HG03135 (cell line): Measurements from ENCODE around the gene OSBPL1A.
A peak's percentile ranks its signal among the peaks of the same experiment; 100 is the strongest.

Experiments used
- ATAC-seq: cut with Tn5 transposase; IDR thresholded peaks from one replicate; pipeline ENCODE4 v1.9.1; 2021; ENCODE audit warnings: mild to moderate bottlenecking, moderate library complexity; ENCODE audit not compliant: unreplicated experiment

Gene OSBPL1A

GRCh38 chr18:24270358-24270936 is 127.2 kb downstream of the OSBPL1A start:
- no peak for ATAC-seq

GRCh38 chr18:24268784-24269550 is 128.7 kb downstream of the OSBPL1A start:
- ATAC-seq: no peak

DNA sequence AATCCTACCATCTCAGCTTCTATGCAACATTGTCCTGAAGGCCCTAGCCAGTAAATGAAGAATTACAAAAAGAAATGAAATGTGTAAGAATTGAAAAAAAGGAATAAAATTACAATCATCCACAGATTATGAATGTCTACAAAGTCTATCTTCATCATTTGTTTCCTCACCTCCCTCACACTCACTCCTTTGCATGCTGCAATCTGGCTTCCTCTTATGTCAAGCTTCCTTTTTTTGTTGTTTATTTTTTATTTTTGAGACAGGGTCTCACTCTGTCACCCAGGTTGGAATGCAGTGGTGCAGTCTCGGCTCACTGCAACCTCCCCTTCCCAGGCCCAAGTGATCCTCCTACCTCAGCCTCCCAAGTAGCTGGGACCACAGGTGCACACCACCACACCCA is 129.7 kb downstream of the OSBPL1A start:
- ATAC-seq: no peak

DNA sequence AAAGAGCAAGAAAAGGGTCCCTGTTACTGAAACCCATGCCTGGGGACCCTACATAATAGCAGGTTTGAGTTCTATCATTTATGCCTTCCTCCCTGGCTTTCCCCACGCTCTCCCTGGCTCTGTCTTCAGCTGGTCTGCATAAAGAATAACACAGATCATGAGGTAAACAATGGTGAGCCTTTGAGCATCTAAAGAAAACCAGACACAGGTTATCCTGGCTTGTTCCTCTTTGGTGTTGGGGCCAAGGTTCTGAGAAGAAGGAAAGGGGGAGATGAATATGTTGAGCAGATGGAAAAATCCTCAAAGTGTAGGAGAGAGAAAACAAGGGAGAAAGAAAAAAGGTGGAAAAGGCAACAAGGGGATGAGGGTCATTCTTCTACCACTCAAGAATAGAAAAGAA is 131.5 kb downstream of the OSBPL1A start:
- ATAC-seq: no peak

- ATAC-seq: no peak
Observed at GRCh38 chr18:24265502-24266064, 132.0 kb downstream of the OSBPL1A start.

DNA sequence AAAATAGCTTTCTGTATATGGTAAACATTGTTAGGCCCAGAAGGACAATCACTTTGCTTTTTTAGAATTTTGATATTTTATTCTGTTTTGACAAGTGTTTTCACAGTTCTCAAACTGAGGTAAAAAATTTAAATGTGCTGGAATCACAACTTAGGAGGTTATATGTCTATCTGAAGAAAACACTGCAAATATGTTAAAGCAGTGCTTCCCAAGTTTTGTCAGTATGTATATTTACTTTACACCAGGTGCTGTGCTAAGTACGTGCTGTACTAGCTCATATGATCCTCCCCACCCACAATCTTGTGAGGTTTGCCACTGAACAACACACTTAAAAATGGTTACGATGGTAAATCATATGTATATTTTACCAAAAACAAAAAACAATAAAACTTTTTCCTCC is 134.6 kb downstream of the OSBPL1A start:
- ATAC-seq: no peak

DNA sequence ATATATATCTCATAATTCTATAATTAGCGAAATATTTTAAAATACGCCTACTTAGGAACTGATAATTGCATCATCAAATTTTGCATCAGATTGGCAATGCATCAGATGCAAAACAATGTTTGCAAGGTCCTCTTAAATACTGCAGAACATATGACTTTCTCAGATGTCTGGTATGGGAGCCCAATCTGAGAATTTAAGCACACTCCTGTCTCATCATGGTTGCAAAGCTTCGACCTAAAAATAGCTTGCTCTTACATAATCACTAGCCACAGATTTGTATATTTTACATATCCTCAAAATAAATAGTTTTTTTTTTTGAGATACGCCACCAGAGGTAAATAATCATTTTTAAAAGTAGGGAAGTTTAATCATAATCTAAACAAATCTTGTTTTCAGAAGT is 135.5 kb downstream of the OSBPL1A start:
- ATAC-seq: no peak

DNA sequence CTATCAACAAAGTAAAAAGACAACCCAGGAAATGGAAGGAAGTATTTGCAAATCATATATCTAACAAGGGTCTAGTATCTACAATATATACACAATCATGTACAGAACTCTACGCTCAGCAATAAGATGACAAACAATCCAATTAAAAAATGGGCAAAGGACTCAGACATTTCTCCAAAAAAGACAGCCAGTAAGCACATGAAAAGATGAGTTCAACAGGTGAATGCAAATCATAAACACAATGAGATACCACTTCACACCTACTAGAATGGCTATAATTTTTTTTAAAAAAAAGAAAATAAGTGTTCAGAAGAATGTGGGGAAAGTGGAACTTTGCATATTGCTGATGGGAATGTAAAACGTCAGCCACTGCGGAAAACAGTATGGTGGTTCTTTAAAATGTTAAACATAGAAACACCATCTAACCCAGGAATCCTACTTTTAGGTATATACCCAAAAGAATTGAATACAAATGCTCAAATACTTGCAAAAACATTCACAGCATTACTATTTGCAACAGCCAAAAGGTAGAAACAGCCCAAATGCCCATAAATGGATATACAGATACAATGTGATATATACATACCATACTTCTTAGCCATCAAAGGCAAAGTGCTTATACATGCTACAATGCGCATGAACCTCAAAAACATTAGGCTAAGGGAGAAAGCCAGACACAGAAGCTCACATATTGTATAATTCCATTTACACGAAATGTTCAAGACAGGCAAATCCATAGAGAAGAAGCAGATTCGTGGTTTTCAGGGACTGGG is 137.6 kb downstream of the OSBPL1A start:
- ATAC-seq: no peak

DNA sequence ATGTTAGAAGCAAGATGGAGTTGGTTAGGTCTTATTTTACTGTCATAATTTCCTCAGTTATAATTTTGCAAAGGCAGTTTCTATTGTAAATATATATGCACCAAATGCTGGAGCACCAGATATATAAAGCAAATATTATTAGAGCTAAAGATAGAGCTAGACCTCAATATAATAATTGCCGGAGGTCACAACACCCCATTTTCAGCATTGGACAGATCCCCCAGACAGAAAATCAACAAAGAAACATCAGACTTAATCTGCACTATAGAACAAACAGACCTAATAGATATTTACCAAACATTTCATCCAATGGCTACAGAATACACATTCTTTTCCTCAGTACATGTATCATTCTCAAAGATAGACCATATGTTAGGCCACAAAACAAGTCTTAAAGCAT is 143.6 kb downstream of the OSBPL1A start:
- ATAC-seq: no peak

- no peak for ATAC-seq
Observed at GRCh38 chr18:24249716-24250115, 147.9 kb downstream of the OSBPL1A start.

DNA sequence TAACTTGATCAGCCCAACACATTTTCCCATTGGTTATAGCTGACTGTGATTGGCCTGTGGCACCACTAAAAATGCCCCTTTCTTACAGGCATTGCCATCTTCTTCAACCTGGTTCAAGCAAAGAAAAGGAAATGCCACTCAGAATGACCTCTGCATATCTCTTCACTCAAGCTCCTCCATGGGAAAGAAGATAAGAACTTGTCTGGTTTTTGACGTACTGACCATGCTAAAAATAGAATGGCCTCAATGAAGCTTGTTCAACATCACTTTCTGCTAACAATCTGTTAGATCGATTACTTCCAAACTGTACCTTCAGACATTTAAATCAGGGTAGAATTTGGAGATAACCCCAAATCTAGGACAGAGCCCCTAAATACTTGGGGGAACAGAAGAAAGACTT is 149.3 kb downstream of the OSBPL1A start:
- no peak for ATAC-seq

- peak; percentile 75 for ATAC-seq
Observed at GRCh38 chr18:24246143-24246542, 151.5 kb downstream of the OSBPL1A start.

DNA sequence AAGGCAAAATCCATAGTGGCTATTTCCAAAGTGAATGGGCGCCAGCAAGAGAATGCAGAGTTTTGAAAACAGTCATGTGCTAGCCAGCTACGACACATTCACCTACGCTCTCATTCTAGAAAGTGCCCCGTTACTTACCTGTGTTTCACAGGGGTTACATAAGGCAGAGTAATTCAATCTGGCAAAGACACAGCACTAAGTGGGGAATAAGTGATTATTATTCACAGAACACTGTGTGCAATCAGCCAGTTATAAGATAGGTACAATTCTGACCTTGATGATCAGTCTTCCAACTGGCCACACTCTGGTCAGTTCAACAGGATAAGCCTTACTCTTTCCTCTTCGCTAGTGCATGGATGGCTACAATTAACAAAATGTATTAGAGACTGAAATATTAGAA is 152.9 kb downstream of the OSBPL1A start:
- ATAC-seq: no peak

- ATAC-seq: no peak
Observed at GRCh38 chr18:24243677-24244076, 153.9 kb downstream of the OSBPL1A start.

DNA sequence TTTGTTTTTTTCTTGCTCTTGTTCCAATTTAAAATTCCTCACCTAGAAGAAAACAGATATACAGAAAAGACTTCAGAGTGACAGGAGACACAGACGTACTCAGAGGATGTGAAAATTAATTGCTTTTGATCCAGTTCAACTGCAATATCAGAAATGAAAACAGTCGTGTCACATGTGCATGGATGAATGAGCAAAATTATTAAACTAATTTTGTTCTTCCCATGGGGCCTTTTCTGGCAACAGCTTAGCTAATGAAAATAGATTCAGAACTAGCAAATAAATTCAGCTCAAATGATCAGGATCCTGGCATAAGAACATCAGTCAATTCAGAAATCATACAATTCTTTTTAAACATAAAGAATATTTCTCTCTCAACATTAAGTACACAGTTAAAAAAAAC is 158.3 kb downstream of the OSBPL1A start:
- ATAC-seq: no peak

- ATAC-seq: no peak
Observed at GRCh38 chr18:24238387-24238786, 159.2 kb downstream of the OSBPL1A start.

- ATAC-seq: no peak
Observed at GRCh38 chr18:24234850-24235418, 162.7 kb downstream of the OSBPL1A start.

- no peak for ATAC-seq
Observed at GRCh38 chr18:24234330-24234729, 163.3 kb downstream of the OSBPL1A start.

- no peak for ATAC-seq
Observed at GRCh38 chr18:24232800-24233199, 164.8 kb downstream of the OSBPL1A start.

- no peak for ATAC-seq
Observed at GRCh38 chr18:24231773-24232735, 165.6 kb downstream of the OSBPL1A start.
